Hematopoietic multipotent progenitor cell treated with erythropoietin and hydrocortisone succinate and interleukin-3 and kit ligand, for 8 days (in vitro differentiated cells): ENCODE data around the gene DLG2.

ENCODE experiments used
- DNase-seq: peaks from one replicate; pipeline ENCODE4 v3.0.0-alpha.2; 2015

Gene DLG2

GRCh38 chr11:83941050-83941449 is 1686.1 kb downstream of the DLG2 start:
- no peak for DNase-seq

GRCh38 chr11:83938148-83938547 is 1689.0 kb downstream of the DLG2 start:
- DNase-seq = no peak

- DNase-seq = no peak
These were observed 1694.1 kb downstream of the DLG2 start for GRCh38 chr11:83933008-83933407.

- no peak for DNase-seq
These were observed 1699.7 kb downstream of the DLG2 start for GRCh38 chr11:83927422-83927821.

- DNase-seq = no peak
These were observed 1702.2 kb downstream of the DLG2 start for GRCh38 chr11:83924795-83925542.

- DNase-seq = no peak
These were observed 1703.2 kb downstream of the DLG2 start for GRCh38 chr11:83923961-83924360.

- DNase-seq = no peak
These were observed 1704.2 kb downstream of the DLG2 start for GRCh38 chr11:83922953-83923352.

- DNase-seq = no peak
These were observed 1704.8 kb downstream of the DLG2 start for GRCh38 chr11:83922318-83922717.

- DNase-seq = no peak
These were observed 1705.5 kb downstream of the DLG2 start for GRCh38 chr11:83921447-83922192.

GRCh38 chr11:83918476-83918875 is 1708.7 kb downstream of the DLG2 start:
- no peak for DNase-seq

- no peak for DNase-seq
These were observed 1712.1 kb downstream of the DLG2 start for GRCh38 chr11:83914995-83915394.

GRCh38 chr11:83909579-83910534 is 1717.3 kb downstream of the DLG2 start:
- no peak for DNase-seq

- no peak for DNase-seq
These were observed 1718.8 kb downstream of the DLG2 start for GRCh38 chr11:83908298-83908856.

- no peak for DNase-seq
These were observed 1731.6 kb downstream of the DLG2 start for GRCh38 chr11:83895516-83895915.

GRCh38 chr11:83881428-83881827 is 1745.7 kb downstream of the DLG2 start:
- no peak for DNase-seq

GRCh38 chr11:83871054-83871453 is 1756.1 kb downstream of the DLG2 start:
- no peak for DNase-seq

- no peak for DNase-seq
These were observed 1760.5 kb downstream of the DLG2 start for GRCh38 chr11:83866655-83867054.

GRCh38 chr11:83865636-83866461 is 1761.3 kb downstream of the DLG2 start:
- DNase-seq = no peak

- no peak for DNase-seq
These were observed 1762.6 kb downstream of the DLG2 start for GRCh38 chr11:83864412-83865057.

- no peak for DNase-seq
These were observed 1763.9 kb downstream of the DLG2 start for GRCh38 chr11:83863272-83863671.

- no peak for DNase-seq
These were observed 1764.5 kb downstream of the DLG2 start for GRCh38 chr11:83862691-83863090.
